Keratinocyte (primary cell): Measurements from ENCODE around the gene SPTLC3.

Experiments used
- EZH2 ChIP-seq: IDR thresholded peaks from one replicate; pipeline ENCODE4 v1.6.1; 2012; ENCODE audit warnings: inconsistent platforms, mild to moderate bottlenecking, low read length, moderate library complexity
- TF ChIP-seq, protein P1 (sequence below), 3 experiments: IDR thresholded peaks in 1 of 3; conservative IDR thresholded peaks in 1 of 3; optimal IDR thresholded peaks in 1 of 3; 2 replicates in 2 of 3; 3 replicates in 1 of 3; pipeline versions ENCODE3 to v1.5.1; 2011; ENCODE audit warnings: low read length in 3 of 3, mild to moderate bottlenecking in 3 of 3, moderate library complexity in 2 of 3, control low read depth in 1 of 3, inconsistent platforms in 1 of 3; ENCODE audit not compliant: insufficient read depth in 2 of 3; ENCODE audit errors: extremely low read depth in 1 of 3

DNA sequence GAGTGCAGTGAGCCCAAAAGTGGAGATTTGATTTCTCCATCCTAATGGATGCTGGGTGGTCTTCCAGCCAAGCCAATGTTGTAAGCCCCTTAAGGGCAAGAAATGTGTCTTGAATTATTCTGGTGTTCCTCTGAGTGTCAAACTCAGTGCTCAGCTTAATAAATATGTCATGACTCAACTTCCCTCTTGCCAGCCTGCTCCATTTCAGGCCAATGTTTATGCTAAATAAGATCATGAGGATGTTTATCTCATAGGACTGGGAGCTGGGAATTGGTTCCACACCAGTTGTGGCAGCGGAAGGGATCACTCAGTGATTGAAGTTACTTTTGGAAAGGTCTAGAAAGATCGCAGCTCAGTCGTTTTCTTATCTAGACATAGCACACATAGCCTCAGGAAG, 121.9 kb downstream of the SPTLC3 start:
- TF ChIP-seq, protein P1, sequence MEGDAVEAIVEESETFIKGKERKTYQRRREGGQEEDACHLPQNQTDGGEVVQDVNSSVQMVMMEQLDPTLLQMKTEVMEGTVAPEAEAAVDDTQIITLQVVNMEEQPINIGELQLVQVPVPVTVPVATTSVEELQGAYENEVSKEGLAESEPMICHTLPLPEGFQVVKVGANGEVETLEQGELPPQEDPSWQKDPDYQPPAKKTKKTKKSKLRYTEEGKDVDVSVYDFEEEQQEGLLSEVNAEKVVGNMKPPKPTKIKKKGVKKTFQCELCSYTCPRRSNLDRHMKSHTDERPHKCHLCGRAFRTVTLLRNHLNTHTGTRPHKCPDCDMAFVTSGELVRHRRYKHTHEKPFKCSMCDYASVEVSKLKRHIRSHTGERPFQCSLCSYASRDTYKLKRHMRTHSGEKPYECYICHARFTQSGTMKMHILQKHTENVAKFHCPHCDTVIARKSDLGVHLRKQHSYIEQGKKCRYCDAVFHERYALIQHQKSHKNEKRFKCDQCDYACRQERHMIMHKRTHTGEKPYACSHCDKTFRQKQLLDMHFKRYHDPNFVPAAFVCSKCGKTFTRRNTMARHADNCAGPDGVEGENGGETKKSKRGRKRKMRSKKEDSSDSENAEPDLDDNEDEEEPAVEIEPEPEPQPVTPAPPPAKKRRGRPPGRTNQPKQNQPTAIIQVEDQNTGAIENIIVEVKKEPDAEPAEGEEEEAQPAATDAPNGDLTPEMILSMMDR (optimal IDR thresholded peaks at IDR 0.05 in 1 of 3, IDR thresholded peaks at IDR 0.05 in 1 of 3, conservative IDR thresholded peaks at IDR 0.05 in 1 of 3; ENCODE audit: extremely low read depth in 1 of 3, insufficient read depth in 2 of 3, low read length in 3 of 3): no peak
- no peak for TF ChIP-seq EZH2
